Neural progenitor cell (in vitro differentiated cells): Measurements from ENCODE around the gene THOC5.
"Not testable (repeated sequence)": the region's sequence is repeated elsewhere in the genome, so short reads cannot be mapped to it uniquely, and the experiment has no call there.

ENCODE experiments used
- EZH2phosphoT487 ChIP-seq: fragments of 200-600 bp; sonication (generic); IDR thresholded peaks from 2 replicates; pipeline ENCODE4 v1.6.1; 2017; ENCODE audit warnings: antibody characterized with exemption
- TF ChIP-seq, protein P1 (sequence below): fragments of 200-600 bp; sonication (generic); IDR thresholded peaks from 2 replicates; pipeline ENCODE4 v1.5.1; 2017; ENCODE audit warnings: antibody characterized with exemption, mild to moderate bottlenecking

DNA sequence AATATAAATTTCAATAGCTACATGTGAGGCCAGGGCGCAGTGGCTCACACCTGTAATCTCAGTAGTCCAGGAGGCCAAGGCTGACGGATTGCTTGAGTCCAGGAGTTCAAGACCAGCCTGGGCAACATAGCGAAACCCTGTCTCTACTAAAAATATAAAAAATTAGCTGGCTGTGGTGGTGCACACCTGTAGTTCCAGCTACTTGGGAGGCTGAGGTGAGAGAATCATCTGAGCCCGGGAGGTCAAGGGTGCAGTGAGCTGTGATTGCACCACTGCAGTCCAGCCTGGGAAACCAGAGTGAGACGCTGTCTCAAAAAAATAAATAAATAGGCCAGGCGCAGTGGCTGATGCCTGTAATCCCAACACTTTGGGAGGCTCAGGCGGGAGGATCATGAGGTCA lies 13.0 kb upstream of the THOC5 start:
- TF ChIP-seq, protein P1, sequence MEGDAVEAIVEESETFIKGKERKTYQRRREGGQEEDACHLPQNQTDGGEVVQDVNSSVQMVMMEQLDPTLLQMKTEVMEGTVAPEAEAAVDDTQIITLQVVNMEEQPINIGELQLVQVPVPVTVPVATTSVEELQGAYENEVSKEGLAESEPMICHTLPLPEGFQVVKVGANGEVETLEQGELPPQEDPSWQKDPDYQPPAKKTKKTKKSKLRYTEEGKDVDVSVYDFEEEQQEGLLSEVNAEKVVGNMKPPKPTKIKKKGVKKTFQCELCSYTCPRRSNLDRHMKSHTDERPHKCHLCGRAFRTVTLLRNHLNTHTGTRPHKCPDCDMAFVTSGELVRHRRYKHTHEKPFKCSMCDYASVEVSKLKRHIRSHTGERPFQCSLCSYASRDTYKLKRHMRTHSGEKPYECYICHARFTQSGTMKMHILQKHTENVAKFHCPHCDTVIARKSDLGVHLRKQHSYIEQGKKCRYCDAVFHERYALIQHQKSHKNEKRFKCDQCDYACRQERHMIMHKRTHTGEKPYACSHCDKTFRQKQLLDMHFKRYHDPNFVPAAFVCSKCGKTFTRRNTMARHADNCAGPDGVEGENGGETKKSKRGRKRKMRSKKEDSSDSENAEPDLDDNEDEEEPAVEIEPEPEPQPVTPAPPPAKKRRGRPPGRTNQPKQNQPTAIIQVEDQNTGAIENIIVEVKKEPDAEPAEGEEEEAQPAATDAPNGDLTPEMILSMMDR = not testable (repeated sequence)
- TF ChIP-seq EZH2phosphoT487 = not testable (repeated sequence)
